T47D (cell line): ENCODE measurements around the gene FGF11.
"Not testable (repeated sequence)": the region's sequence is repeated elsewhere in the genome, so short reads cannot be mapped to it uniquely, and the experiment has no call there.

Source experiments
- DNase-seq, 2 experiments: peaks; one replicate each; pipeline versions ENCODE4 v3.0.0 to v3.0.0-alpha.2; 2011 to 2012; ENCODE audit warnings: low read depth in 1 of 2, low spot score in 1 of 2
- JUND ChIP-seq: IDR thresholded peaks from 2 replicates; pipeline ENCODE4 v1.6.1; 2012; ENCODE audit warnings: low read depth
- in situ Hi-C: cut with HindIII; loops from 2 replicates; pipeline ENCODE4 v1.10.0; 2016; ENCODE audit warnings: low sequenced_read_pairs, low pct_unique_long_range_greater_than_20kb

FGF11 gene

DNA sequence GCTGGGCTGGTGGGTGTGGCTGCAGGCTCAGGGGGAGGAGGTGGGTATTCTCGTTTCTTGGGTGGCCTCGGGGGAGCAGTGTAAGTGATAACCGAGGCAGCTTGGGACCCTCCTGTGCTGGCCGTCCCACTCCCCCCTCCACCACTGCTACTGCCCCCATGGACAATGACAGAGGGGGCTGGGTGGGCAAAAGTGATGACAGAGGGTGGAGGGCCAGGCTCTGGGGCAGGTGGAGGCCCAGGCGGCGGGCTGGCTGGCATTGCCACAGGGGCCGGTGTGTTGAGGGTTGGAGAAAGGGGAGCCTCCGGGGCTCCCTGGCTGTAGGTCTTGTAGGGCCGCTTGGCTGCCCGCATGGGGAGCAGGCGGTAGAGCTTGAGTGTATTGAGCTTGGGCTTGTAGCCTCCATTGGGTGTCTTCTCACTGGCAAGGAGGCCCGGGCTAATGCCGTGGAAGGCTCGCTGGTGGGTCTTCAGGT, 24.1 kb downstream of the FGF11 start:
- in situ Hi-C loops = no loop called here
- no peak for DNase-seq
- no peak for TF ChIP-seq JUND

DNA sequence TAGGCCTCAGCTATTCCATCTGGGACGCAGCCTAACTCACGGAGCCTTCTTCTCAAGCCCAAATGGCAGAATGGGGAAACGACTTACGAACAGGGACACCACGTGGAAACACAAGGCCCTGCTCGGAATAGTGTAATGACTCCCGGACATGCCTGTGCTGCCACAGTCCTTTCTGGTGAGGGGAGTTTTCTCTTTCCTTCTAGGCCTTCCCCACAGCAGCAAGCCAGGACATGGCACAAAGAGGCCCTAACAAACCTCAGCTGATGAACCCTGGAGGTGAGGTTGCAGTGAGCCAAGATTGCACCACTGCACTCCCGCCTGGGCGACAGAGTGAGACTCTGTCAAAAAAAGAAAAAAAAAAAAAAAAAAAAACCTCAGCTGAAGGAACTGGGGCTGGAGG, 24.8 kb downstream of the FGF11 start:
- in situ Hi-C loops = no loop called here
- no peak for TF ChIP-seq JUND
- DNase-seq = no peak

DNA sequence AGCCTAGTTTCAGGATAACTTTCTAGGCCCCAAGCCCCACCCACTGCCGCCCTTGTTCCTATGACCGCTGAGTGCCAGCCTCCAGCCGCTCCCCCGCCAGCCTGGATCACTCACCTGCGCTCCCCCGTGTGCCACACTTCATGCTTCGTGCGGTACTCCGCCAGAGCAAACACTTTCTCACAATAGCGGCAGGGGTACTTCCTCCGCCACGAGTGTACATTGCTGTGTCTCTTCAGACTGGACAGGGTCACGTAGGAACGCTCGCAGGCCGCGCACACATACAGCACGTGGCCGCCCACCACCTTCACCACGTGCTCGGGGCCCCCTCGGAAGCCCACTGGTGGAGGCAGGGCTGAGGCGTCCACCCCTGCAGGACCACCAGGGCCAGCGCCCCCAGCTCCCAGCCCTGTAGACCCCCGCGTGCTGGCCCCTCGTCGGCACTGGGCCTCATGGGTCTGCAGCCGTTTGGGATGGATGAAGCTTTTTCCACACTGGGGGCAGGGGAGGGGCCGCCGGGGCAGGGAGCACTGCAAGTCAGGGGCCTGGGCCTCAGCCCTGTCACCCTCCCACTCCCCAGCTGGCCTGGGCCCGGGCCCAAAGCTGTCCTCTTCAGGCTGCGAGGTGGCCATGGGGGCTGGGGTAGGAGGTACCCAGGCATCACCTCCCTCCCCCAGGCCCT, 26.4 kb downstream of the FGF11 start:
- DNase-seq = no peak
- TF ChIP-seq JUND = no peak
- in situ Hi-C loops = no loop called here

DNA sequence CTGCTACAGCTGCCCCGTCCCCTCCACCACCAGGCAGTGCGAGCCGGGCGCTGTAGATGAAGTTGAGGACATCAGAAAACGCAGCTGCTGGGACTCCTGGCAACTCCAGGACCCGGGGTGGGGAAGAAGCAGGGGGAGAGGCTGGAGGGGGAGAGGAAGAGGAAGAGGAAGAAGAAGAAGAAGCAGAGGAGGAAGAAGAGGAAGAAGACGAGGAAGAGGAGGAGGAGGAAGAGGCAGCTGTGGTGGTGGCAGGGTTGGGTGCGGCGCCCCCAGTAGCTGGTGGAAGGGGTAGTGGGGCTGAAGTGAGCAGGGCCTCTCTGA, 27.0 kb downstream of the FGF11 start:
- in situ Hi-C loops = no loop called here
- TF ChIP-seq JUND = no peak
- no peak for DNase-seq

DNA sequence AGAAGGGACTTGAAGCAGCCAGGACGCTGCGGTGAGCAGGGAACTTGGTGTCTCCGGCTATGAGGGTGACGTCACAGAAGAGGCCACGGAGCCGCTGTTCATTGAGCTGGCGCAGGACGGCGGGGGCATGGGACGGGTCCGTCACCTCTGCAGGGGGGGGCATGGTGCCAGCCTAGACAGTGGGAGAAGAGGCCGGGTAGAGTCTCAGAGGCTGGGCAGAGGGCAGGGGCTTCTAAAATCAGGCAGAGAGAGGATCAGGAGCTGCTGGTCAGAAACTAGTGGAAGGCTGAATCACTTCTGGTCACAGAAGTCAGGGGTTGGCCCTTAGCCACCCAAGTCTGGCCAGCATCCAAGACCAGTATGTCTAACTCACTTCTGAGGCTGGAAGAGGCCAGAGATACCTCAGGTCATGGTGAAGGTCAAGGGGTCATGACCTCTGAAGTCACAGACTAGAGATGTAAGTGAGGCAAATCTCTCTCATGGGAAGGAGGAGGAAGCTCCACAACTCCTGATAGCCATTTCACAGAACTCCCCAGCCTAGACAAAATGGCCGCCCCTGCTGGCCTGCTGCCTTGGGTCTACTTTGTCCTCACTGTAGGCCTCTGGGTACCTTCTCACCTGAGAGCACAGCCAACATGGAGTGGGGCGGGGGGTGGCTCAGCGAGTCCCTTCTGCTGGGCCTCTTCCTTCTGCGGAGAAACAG, 27.5 kb downstream of the FGF11 start:
- in situ Hi-C loops = no loop called here
- TF ChIP-seq JUND = no peak
- DNase-seq = no peak

DNA sequence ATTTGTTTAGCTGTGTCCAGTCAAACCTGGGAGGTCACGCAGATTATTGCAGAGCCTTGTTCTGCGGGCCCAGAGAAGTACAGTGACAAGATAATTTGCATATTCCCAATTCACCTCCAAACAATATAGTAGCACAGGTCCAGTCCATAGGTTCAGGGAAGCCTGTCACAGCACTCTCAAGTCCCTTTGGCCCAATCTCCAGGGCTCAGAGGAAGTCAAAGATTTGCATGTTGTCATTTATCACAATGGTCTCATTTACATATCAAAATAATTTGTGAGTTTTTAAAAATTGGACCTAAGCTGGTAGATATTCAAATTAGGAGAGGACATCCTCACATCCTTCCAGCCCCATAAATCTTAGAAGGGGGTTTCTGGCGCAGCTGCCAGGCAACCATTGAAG, 28.2 kb downstream of the FGF11 start:
- TF ChIP-seq JUND = no peak
- in situ Hi-C loops = no loop called here
- no peak for DNase-seq

DNA sequence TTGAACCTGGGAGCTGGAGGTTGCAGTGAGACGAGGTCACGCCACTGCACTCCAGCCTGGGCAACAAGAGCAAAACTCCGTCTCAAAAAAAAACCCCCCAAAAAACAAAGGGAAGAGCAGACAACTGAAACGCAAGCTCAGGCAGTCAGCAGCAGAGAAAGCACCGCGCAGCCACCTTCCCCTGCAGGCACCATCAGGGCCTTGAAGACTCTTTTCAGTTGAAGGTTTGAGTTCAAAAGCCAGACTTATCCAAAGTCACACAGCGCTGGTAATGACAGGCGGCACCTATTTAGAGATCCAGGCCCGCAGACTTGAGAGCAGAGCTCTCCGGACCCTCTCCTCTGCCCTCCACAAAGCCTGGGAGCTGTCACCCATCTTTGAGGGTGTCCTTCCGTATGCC, 29.0 kb downstream of the FGF11 start:
- in situ Hi-C loops = no loop called here
- DNase-seq = no peak
- no peak for TF ChIP-seq JUND

DNA sequence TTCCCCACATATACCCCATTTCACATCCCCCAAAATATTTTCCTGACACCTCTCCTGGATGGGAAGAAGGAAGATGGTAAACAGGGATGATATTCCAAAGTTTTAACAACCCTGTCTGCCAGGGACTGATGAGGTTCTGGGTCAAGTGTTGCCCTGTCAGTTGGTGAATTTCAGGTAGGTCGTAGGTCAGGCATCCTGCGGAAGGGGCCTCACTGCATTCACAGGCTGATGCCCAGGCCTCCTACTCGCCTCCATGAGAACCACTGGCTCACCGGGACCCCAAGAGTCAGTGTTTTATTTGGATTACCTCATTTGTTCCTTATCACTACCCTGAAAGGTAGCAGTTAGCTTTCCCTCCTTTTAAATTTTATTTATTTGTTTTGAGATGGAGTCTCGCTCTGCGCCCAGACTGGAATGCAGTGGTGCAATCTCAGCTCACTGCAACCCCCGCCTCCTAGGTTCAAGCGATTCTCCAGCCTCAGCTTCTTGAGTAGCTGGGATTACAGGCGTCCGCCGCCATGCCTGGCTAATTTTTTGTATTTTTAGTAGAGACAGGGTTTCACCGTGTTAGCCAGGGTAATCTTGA, 29.6 kb downstream of the FGF11 start:
- no peak for TF ChIP-seq JUND
- in situ Hi-C loops = no loop called here
- no peak for DNase-seq

DNA sequence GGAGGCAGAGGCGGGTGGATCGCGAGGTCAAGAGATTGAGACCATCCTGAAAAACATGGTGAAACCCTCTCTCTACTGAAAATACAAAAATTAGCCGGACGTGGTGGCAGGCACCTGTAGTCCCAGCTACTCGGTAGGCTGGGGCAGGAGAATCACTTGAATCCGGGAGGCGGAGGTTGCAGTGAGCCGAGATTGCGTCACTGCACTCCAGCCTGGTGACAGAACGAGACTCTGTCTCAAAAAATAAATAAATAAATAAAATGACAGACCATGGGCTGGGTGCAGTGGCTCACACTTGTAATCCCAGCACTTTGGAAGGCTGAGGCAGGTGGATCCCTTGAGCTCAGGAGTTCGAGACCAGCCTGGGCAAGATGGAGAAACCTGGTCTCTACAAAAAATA, 30.5 kb downstream of the FGF11 start:
- in situ Hi-C loops, DNase-seq: not testable (repeated sequence)

DNA sequence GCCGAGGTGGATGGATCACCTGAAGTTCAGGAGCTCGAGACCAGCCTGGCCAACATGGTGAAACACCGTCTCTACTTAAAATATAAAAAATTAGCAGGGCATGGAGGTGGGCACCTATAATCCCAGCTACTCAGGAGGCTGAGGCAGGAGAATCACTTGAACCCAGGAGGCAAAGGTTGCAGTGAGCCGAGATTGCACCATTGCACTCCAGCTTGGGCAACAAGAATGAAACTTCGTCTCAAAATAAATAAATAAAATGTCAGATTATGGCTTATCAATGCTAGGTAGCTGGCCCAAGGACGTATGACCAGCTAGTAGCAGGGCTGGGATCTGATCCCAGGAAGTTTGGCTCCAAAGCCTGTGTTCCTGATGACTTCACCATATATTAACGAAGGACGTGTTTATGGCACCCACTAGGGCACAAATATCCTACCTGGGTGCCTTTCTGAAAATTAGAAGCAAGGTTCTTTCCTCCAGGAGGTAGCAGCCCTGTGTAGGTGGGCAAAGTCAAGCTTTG, 31.2 kb downstream of the FGF11 start:
- DNase-seq, in situ Hi-C loops: not testable (repeated sequence)

DNA sequence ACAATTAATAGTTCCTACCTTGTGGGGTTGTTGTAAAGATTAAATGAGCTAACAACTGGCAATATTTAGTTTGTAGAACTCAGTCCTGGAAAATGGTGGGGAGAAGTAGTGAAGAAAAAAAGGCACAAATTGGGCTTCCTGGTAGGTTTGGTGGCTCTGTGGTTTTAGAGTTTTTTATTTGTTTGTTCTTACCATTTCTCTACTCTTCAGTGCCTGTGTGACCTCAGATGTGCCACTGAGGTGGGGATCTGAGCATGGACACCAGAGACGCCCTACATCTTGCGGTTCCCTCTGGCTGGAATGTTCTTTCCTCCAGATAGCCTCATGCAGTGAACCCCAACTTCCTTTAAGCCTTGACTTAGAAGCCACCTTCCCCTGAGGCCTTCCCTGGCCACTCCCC, 32.4 kb downstream of the FGF11 start:
- in situ Hi-C loops = no loop called here
- no peak for TF ChIP-seq JUND
- no peak for DNase-seq

DNA sequence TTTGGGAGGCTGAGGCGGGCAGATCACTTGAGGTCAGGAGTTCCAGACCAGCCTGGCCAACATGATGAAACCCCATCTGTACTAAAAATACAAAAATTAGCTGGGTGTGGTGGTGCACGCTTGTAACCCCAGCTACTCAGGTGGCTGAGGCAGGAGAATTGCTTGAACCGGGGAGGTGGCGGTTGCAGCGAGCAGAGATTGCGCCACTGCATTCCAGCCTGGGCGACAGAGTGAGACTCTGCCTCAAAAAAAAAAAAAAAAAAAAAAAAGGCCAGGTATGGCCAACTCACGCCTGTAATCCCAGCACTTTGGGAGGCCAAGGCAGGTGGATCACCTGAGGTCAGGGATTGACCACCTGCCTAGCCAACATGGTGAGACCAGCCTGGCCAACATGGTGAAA, 35.5 kb downstream of the FGF11 start:
- in situ Hi-C loops, DNase-seq: not testable (repeated sequence)

DNA sequence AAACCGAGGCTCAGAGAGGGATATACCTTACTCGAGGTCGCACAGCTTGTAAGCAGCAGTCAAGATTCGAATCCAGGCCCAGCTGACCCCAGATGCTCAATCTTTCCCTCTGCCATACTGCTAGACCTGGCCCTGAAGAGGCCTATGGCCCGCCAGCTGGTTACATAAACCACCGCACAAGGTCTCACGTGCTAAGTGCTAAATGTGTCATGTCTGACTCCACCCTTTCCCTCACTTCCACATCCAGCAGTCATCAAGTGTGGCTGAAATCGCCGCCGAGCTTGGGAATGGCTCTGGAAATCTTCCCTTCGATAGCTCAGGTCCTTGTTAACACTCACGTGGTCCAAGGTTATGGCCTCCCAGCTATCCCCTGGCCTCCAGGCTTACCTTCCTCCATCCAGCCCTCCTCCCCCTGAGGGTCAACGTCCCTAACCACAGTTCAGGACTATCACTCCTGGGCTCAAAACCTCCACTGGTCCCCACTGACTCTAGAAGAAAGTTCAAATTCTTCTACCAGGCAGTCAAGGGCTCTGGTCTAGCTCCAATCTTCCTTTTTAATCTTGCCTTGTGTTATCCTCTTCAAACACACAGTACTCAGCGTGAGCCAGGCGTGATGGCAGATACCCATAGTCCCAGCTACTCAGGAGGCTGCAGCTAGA, 36.6 kb downstream of the FGF11 start:
- no peak for DNase-seq
- no peak for TF ChIP-seq JUND

More for the DNA sequence above, 36.6 kb downstream of the FGF11 start:
- in situ Hi-C loops = no loop called here
